Stimulated activated naive CD4-positive, alpha-beta T cell treated with Interleukin-2 at 50 U/mL for 16 hours (primary cell): ENCODE data around the gene CDK13.
"Not testable (repeated sequence)": the region's sequence is repeated elsewhere in the genome, so short reads cannot be mapped to it uniquely, and the experiment has no call there.

Experiments used
- DNase-seq: peaks from one replicate; lab custom pipeline; 2025; lab: John Stamatoyannopoulos, UW

Gene CDK13

DNA sequence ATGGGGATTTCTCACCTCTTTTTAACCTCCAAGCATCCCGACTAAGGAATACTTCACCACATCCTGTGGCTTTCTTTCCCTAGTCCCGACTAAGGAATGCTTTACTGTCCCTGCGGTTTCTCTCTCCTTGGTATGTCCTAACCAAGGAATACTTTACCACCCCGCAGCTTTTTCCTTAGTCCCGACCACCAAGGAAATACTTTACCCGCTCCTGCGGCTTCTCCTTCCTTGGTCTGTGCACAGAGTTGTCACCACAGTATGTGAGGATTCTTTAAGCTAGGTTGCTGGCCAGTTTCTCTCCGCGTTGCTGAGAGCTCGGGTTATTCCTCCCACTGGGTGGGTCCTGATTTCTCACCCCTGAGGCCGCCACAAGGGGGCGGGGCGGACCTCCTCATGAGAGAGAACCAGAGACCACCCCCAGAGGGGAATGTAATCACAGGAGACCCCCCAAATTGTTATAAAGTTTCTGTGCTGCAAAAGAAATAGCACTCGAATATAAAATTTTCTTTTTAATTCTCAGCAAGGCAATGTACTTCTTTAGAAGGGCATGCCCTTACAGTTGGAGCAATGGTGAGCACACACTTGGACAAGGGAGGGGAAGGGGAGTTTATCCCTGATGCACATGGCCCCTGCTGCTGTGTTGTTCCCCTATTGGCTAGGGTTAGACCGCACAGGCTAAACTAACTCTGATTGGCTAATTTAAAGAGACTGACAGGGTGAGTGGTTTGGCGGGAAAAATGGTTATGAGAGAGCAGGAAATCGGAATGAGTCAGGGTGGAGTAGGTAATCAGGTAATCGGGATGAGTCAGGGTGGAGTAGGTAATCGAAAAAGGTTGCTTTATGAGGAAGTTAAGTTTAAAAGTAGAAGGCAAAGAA is 197.6 kb downstream of the CDK13 start:
- DNase-seq: no peak

DNA sequence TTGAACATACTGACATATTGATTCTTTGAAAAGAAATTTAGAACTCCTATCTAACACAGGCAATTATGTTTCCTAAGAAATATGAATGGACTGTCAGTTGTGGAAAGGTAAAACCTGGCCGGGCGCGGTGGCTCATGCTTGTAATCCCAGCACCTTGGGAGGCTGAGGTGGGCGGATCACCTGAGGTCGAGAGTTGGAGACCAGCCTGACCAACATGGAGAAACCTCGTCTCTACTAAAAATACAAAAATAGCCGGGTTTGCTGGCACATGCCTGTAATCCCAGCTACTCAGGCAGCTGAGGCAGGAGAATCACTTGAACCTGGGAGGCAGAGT is 198.2 kb downstream of the CDK13 start:
- not testable (repeated sequence) for DNase-seq

DNA sequence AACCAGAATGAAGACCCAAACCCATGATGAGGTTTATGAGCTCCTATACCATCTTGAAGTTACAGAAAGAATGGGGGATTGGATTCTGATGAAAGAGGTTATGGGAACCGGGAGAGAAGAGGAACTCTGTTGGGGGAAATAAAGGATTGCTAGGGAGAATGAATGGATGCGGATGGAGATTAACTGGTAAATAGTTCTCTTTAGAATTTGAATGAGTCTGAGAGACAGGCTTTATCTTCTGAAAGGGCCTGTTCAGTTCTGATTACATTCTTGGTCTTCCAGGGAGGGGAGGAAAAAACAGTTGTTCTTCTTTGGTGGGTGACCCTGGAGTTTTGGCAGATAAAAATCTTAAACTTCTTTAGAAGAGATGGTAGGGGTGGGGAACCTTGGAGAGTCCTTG is 198.6 kb downstream of the CDK13 start:
- DNase-seq: no peak
